Dedifferentiated amniotic fluid mesenchymal stem cell (primary cell): Measurements from ENCODE around the gene ODF2.
"Not testable (repeated sequence)": the region's sequence is repeated elsewhere in the genome, so short reads cannot be mapped to it uniquely, and the experiment has no call there.

Source experiments
- DNase-seq: peaks from one replicate; pipeline ENCODE4 v3.0.0-alpha.2; 2016; ENCODE audit errors: extremely low spot score

The ODF2 gene

GRCh38 chr9:128455849-128456612 is at the start of gene ODF2:
TSS of gene ODF2 (plus strand) at chr9:128456006. CDS start at chr9:128456092, 86 bp downstream.
- peak; percentile 97 for DNase-seq

GRCh38 chr9:128406848-128407391 is 48.9 kb upstream of the ODF2 start:
- no peak for DNase-seq

- no peak for DNase-seq
Measured at GRCh38 chr9:128408963-128409431, 46.8 kb upstream of the ODF2 start.

GRCh38 chr9:128409450-128409849 is 46.4 kb upstream of the ODF2 start:
- no peak for DNase-seq

GRCh38 chr9:128409978-128410377 is 45.8 kb upstream of the ODF2 start:
- DNase-seq, result no peak

GRCh38 chr9:128411364-128412119 is 44.3 kb upstream of the ODF2 start:
- no peak for DNase-seq

GRCh38 chr9:128412120-128412790 is 43.6 kb upstream of the ODF2 start:
- no peak for DNase-seq

GRCh38 chr9:128413728-128414127 is 42.1 kb upstream of the ODF2 start:
- not testable (repeated sequence) for DNase-seq

- no peak for DNase-seq
Measured at GRCh38 chr9:128414461-128414860, 41.3 kb upstream of the ODF2 start.

- no peak for DNase-seq
Measured at GRCh38 chr9:128415281-128415680, 40.5 kb upstream of the ODF2 start.

- no peak for DNase-seq
Measured at GRCh38 chr9:128416014-128416413, 39.8 kb upstream of the ODF2 start.

GRCh38 chr9:128416432-128417019 is 39.3 kb upstream of the ODF2 start:
- no peak for DNase-seq

GRCh38 chr9:128419061-128419925 is 36.5 kb upstream of the ODF2 start:
- no peak for DNase-seq

GRCh38 chr9:128420060-128420650 is 35.7 kb upstream of the ODF2 start:
- DNase-seq, result peak; percentile 49

GRCh38 chr9:128420651-128421481 is 34.9 kb upstream of the ODF2 start, which contains the start of gene CERCAM:
TSS of gene CERCAM (plus strand) at chr9:128420857. CDS start at chr9:128420878, 21 bp downstream.
- peak; percentile 19 for DNase-seq

GRCh38 chr9:128421482-128421996 is 34.3 kb upstream of the ODF2 start:
- DNase-seq, result no peak

GRCh38 chr9:128422022-128422782 is 33.6 kb upstream of the ODF2 start:
- DNase-seq, result not testable (repeated sequence)

- DNase-seq, result no peak
Measured at GRCh38 chr9:128422783-128423150, 33.0 kb upstream of the ODF2 start.
